Body of pancreas (tissue), 4 donors: ENCODE results near the gene SUPV3L1.

Experiments used
- CTCF ChIP-seq, 7 experiments: fragments of 450-650 bp in 4 of 7; fragments of 200-600 bp in 3 of 7; sonication (generic) in 3 of 7; IDR thresholded peaks; one replicate each; pipeline ENCODE4 v1.5.1; 2016 to 2019; ENCODE audit warnings: antibody characterized with exemption in 7 of 7
- POLR2A ChIP-seq, 3 donors: fragments of 450-650 bp; IDR thresholded peaks; one replicate each; pipeline ENCODE4 v1.6.1; 2016; ENCODE audit warnings: antibody characterized with exemption in 3 of 3, mild to moderate bottlenecking in 2 of 3

GRCh38 chr10:69130251-69130650 lies 49.8 kb upstream of the SUPV3L1 start:
- TF ChIP-seq CTCF (IDR thresholded peaks at IDR 0.05) (no peak), POLR2A (IDR thresholded peaks at IDR 0.05) (no peak)
